MCF 10A (cell line): ENCODE measurements around the gene NXPE4. TPM values are rescaled to one million over a fixed set of nuclear protein-coding genes. Genes with fewer than 3 reads are reported as not detected.

Experiments
- BruUV-seq: library from RNA; stranded (reverse); fragments of 400-500 nt; replicated peaks from 2 replicates; lab custom pipeline; 2021; lab: Mats Ljungman, UMichigan
- CTCF ChIA-PET: fragments of 300-600 bp; sonication (Branson Sonifier 250); formaldehyde crosslinking; extraction: SDS; loops from one replicate; lab custom pipeline; 2021; ENCODE audit warnings: antibody characterized with exemption, inconsistent platforms; lab: Yijun Ruan, JAX
- POLR2A ChIA-PET: fragments of 300-600, 350-650 bp; sonication (Branson Sonifier 250); formaldehyde crosslinking; extraction: SDS; loops from one replicate; lab custom pipeline; 2020; ENCODE audit warnings: antibody characterized with exemption, inconsistent platforms; lab: Yijun Ruan, JAX
- DNase-seq: peaks from one replicate; pipeline ENCODE4 v3.0.0-alpha.2; 2018; ENCODE audit not compliant: unreplicated experiment
- H3K27ac Mint-ChIP-seq: one replicate; pipeline ENCODE4 v1.8.0; 2022; ENCODE audit warnings: mild to moderate bottlenecking, low read depth, mixed read lengths; ENCODE audit not compliant: unreplicated experiment
- H3K27me3 Mint-ChIP-seq: one replicate; pipeline ENCODE4 v1.8.0; 2022; ENCODE audit warnings: mixed read lengths; ENCODE audit not compliant: insufficient read depth, unreplicated experiment
- H3K36me3 Mint-ChIP-seq: one replicate; pipeline ENCODE4 v1.8.0; 2022; ENCODE audit warnings: mild to moderate bottlenecking, moderate library complexity, mixed read lengths; ENCODE audit not compliant: insufficient read depth, unreplicated experiment
- H3K4me1 Mint-ChIP-seq: one replicate; pipeline ENCODE4 v1.8.0; 2022; ENCODE audit warnings: mixed read lengths; ENCODE audit not compliant: insufficient read depth, unreplicated experiment
- H3K4me3 Mint-ChIP-seq: one replicate; pipeline ENCODE4 v1.8.0; 2022; ENCODE audit warnings: mild to moderate bottlenecking, moderate library complexity, mixed read lengths; ENCODE audit not compliant: unreplicated experiment
- H3K9me3 Mint-ChIP-seq: one replicate; pipeline ENCODE4 v1.8.0; 2022; ENCODE audit warnings: mixed read lengths; ENCODE audit not compliant: unreplicated experiment
- intact Hi-C: fragments of 100-400 bp; cut with micrococcal nuclease; formaldehyde crosslinking; loops from 2 replicates; pipeline ENCODE4 v1.14.1; 2022
- total RNA-seq: library from RNA; stranded (reverse); gene quantifications from 2 replicates; pipeline ENCODE4 v1.2.3, GENCODE V29; 2022
- TF ChIP-seq, protein P1 (sequence below): fragments of 200-600 bp; IDR thresholded peaks from one replicate; pipeline ENCODE4 v1.8.0; 2022; ENCODE audit warnings: antibody characterized with exemption, mild to moderate bottlenecking; ENCODE audit not compliant: unreplicated experiment

NXPE4 gene
- total RNA-seq, 1 experiment from 2014 or later = not detected

DNA sequence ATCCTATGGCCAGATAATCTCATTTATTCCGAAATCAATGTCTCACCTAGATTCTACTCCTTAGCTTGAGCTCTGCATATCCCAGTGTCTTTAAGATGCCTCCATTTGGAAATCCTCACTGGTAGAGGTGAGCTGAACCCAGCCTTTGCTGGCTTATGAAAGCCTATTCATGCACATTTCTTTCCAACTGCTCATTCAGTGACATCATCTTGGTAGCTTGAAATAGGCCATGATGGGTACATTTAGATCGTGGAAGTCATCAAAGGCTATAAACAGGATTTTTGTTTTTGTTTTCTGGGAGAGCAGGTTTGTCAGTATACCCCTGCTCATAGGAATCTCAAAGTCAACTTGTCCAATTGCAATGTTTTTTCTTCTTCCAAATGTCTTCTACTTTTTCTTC lies 41.9 kb downstream of the NXPE4 start:
- H3K4me3 Mint-ChIP-seq = no peak overlapping the region
- ChIA-PET CTCF (no interaction called here), POLR2A (no interaction called here)
- no peaks in the 10 kb centered on the region for H3K9me3 Mint-ChIP-seq
- H3K4me1 Mint-ChIP-seq = no peaks in the 10 kb centered on the region
- intact Hi-C loops = no loop called here
- H3K27me3 Mint-ChIP-seq = no peaks in the 10 kb centered on the region
- TF ChIP-seq, protein P1, sequence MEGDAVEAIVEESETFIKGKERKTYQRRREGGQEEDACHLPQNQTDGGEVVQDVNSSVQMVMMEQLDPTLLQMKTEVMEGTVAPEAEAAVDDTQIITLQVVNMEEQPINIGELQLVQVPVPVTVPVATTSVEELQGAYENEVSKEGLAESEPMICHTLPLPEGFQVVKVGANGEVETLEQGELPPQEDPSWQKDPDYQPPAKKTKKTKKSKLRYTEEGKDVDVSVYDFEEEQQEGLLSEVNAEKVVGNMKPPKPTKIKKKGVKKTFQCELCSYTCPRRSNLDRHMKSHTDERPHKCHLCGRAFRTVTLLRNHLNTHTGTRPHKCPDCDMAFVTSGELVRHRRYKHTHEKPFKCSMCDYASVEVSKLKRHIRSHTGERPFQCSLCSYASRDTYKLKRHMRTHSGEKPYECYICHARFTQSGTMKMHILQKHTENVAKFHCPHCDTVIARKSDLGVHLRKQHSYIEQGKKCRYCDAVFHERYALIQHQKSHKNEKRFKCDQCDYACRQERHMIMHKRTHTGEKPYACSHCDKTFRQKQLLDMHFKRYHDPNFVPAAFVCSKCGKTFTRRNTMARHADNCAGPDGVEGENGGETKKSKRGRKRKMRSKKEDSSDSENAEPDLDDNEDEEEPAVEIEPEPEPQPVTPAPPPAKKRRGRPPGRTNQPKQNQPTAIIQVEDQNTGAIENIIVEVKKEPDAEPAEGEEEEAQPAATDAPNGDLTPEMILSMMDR = no peak
- no peaks in the 10 kb centered on the region for H3K36me3 Mint-ChIP-seq
- no TSS peak for BruUV-seq
- no peak overlapping the region for H3K27ac Mint-ChIP-seq
- no peak for DNase-seq

DNA sequence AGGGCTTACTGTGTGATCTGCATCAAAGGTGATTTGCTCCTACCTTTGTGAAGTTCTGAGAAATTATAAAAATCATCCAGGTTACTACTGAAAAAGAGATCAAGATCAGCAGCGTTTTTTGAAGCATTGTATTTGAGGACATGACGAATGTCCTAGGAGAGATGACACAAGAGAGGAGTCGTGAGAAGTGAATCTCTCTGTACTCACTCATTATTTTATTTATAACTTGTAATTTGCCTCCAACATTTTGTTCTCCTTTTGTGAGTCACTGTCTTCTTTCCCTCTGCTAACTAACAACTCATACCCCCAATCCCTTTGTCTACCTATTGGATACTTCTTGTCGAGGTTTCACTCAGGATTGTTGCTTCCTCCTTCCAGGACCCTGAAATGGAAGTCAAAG lies 44.5 kb downstream of the NXPE4 start:
- ChIA-PET POLR2A (interaction anchor here (0.6 kb wide), 1 partner anchor 113 kb away, joined by 3 read pairs; no protein-coding TSS in a partner anchor), CTCF (interaction anchor here (0.7 kb wide), 2 partner anchors 877 to 1671 kb away, joined by 3 read pairs; no protein-coding TSS in a partner anchor)
- Mint-ChIP-seq H3K27me3 (no peaks in the 10 kb centered on the region), H3K36me3 (no peaks in the 10 kb centered on the region), H3K4me3 (no peak overlapping the region), H3K27ac (no peak overlapping the region), H3K4me1 (no peaks in the 10 kb centered on the region), H3K9me3 (no peaks in the 10 kb centered on the region)
- no peak for DNase-seq
- TF ChIP-seq, protein P1 = no peak
- BruUV-seq = no TSS peak
- intact Hi-C loops = no loop called here

DNA sequence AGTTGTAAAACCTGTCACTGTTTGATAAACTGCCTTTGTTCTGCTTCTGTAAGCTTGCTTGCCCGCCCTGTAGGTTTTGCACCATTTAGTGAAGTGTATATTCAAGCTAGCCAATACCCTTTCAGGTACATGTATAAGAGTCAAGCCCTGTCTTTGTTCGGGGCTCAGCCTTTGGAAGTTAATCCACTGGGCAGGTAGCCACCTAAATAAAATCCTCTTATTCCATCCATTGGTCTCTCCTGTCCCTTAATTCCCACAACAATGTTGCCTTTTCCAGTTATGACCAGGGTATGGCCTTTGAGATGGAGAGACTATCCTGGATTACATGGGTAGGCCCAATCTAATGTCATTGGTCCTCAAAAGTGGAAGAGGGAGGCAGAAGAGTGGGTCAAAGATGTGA lies 69.9 kb downstream of the NXPE4 start:
- TF ChIP-seq, protein P1 = no peak
- Mint-ChIP-seq H3K27ac (no peak overlapping the region), H3K9me3 (no peaks in the 10 kb centered on the region), H3K36me3 (no peaks in the 10 kb centered on the region), H3K4me3 (no peak overlapping the region), H3K27me3 (no peaks in the 10 kb centered on the region), H3K4me1 (no peaks in the 10 kb centered on the region)
- BruUV-seq = no TSS peak
- CTCF ChIA-PET = no interaction called here
- intact Hi-C loops = no loop called here
- POLR2A ChIA-PET = no interaction called here
- no peak for DNase-seq

DNA sequence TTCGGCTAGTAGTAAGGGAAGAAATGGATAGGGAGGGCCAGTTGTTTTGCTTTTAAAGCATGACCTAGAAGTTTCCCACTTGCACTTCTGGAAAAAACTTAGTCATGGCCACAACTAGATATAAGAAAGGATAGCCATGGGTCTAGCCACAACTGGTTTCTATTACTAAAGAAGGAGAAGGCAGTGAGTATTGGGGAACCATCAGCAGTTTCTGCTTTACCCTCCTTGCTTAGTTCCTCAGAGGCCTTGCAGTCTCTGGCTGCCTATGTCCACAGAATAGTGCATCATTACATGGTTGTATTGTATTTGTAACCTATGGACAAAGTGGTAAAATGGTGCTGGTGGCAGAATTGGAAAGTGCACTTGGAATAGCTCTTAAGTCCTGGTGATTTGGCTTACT lies 71.5 kb downstream of the NXPE4 start:
- BruUV-seq = no TSS peak
- TF ChIP-seq, protein P1 = no peak
- ChIA-PET POLR2A (no interaction called here), CTCF (no interaction called here)
- no peak for DNase-seq
- intact Hi-C loops = no loop called here
- Mint-ChIP-seq H3K4me1 (no peaks in the 10 kb centered on the region), H3K36me3 (no peaks in the 10 kb centered on the region), H3K9me3 (no peaks in the 10 kb centered on the region), H3K4me3 (no peak overlapping the region), H3K27ac (no peak overlapping the region), H3K27me3 (no peaks in the 10 kb centered on the region)
